Measurements from ENCODE around the gene OR51V1.

Gene OR51V1

DNA sequence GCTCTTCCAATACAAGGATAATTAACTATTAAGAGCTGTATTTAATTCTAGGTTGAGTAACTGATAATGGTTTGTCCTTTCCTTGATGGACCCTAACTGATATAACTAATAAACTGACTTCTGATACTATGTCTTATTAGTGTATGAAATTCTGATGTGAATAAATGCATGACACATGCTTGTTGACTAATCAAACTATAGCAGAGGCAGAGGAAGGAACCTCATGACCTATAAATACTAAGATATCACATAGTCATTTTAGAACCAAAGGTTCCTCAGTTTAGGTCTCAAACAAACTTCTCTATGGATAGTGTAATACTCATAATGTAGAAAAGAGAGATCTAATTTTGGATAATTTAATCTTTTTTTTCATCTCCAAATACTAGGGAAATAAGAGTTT, 38.6 kb upstream of the OR51V1 start:
- Mint-ChIP-seq H3K27ac (no peak overlapping the region), H3K4me1 (no peaks in the 10 kb centered on the region), H3K9me3 (no peaks in the 10 kb centered on the region), H3K27me3 (ENCODE audit: low read depth) (peaks cover 4% of the 10 kb centered on the region), H3K36me3 (ENCODE audit: low read depth) (no peaks in the 10 kb centered on the region), H3K4me3 (no peak overlapping the region)
- TF ChIP-seq, protein P1, sequence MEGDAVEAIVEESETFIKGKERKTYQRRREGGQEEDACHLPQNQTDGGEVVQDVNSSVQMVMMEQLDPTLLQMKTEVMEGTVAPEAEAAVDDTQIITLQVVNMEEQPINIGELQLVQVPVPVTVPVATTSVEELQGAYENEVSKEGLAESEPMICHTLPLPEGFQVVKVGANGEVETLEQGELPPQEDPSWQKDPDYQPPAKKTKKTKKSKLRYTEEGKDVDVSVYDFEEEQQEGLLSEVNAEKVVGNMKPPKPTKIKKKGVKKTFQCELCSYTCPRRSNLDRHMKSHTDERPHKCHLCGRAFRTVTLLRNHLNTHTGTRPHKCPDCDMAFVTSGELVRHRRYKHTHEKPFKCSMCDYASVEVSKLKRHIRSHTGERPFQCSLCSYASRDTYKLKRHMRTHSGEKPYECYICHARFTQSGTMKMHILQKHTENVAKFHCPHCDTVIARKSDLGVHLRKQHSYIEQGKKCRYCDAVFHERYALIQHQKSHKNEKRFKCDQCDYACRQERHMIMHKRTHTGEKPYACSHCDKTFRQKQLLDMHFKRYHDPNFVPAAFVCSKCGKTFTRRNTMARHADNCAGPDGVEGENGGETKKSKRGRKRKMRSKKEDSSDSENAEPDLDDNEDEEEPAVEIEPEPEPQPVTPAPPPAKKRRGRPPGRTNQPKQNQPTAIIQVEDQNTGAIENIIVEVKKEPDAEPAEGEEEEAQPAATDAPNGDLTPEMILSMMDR (IDR thresholded peaks at IDR 0.05; ENCODE audit: unreplicated experiment in 3 of 3): no peak

DNA sequence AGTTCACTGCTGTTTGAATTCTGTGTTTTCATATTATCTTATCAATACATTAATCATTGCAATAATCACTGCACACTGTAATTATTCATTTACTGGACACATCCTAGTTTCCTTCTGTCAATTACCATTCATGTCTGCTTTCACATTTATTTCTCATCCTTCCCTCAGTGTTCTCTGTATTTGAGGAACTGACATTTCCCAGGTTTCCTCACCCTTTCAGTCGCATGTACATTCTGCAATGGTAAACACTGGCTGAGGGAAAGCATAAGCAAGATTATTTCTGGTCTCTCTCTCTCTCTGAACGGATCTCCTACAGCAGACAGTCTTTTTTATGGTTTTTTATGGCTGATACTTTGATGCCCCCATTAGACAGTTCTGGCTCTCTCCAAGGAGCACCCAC, 38.0 kb upstream of the OR51V1 start:
- Mint-ChIP-seq H3K27ac (no peak overlapping the region), H3K4me1 (no peaks in the 10 kb centered on the region), H3K27me3 (ENCODE audit: low read depth) (peaks cover 4% of the 10 kb centered on the region), H3K4me3 (no peak overlapping the region), H3K9me3 (no peaks in the 10 kb centered on the region), H3K36me3 (ENCODE audit: low read depth) (no peaks in the 10 kb centered on the region)
- TF ChIP-seq, protein P1 (IDR thresholded peaks at IDR 0.05; ENCODE audit: unreplicated experiment in 3 of 3): no peak

DNA sequence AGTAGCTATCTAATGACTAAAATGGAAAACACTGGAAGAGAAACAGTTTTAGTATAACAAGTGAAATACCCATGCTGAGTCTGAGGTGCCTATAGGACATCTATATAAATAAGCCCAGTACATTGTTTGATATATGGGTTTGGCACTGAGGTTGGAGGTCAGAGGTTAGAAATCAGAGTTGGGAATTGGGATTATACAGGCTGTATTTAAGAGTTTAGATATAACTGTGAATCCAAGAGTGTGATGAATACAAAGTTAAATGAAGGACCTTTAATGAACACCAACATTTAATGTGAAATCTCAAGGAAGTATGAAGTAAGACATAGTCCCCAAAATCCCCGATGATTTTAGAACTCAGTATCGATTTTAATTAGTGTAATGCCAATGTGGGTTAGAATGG, 36.9 kb upstream of the OR51V1 start:
- no peaks in the 10 kb centered on the region for H3K9me3 Mint-ChIP-seq
- TF ChIP-seq, protein P1 (IDR thresholded peaks at IDR 0.05; ENCODE audit: unreplicated experiment in 3 of 3): no peak
- no peak overlapping the region for H3K4me3 Mint-ChIP-seq
- no peaks in the 10 kb centered on the region for H3K4me1 Mint-ChIP-seq
- H3K27ac Mint-ChIP-seq: no peak overlapping the region
- H3K36me3 Mint-ChIP-seq (ENCODE audit: low read depth): no peaks in the 10 kb centered on the region
- peaks cover 4% of the 10 kb centered on the region for H3K27me3 Mint-ChIP-seq (ENCODE audit: low read depth)

DNA sequence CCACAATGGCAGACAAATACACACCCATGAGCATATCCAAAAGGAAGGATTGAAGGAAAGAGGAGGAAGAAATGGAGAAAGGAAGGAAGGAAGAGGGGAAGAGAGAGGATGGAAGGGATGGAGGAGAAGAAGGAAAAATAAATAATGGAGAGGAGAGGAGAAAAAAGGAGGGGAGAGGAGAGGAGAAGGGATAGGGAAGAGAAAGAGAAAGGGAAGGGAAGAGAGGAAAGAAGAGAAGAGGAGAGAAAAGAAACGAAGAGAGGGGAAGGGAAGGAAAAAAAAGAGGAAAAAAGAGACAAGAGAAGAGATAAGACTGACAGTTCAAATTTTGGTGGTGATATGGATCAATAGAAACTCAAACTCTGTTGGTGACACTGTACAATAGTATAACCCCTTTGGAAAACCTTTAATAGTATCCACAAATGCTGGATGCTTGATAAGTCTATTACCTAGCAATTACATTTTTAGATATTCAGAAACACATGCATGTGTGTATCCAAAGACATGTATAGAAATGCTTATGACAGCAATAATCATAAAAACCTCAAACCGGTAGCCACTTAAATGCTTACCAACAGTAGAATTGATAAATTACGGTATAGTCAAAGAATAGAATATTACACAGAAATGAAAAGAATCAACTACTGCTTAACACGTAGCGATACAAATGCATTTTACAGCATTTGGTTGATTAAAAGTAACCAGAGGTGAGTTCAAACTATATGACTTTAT, 35.0 kb upstream of the OR51V1 start:
- Mint-ChIP-seq H3K4me1 (no peaks in the 10 kb centered on the region), H3K9me3 (no peaks in the 10 kb centered on the region), H3K36me3 (ENCODE audit: low read depth) (no peaks in the 10 kb centered on the region), H3K4me3 (no peak overlapping the region), H3K27ac (no peak overlapping the region), H3K27me3 (ENCODE audit: low read depth) (peaks cover 4% of the 10 kb centered on the region)
- TF ChIP-seq, protein P1 (IDR thresholded peaks at IDR 0.05; ENCODE audit: unreplicated experiment in 3 of 3): no peak

DNA sequence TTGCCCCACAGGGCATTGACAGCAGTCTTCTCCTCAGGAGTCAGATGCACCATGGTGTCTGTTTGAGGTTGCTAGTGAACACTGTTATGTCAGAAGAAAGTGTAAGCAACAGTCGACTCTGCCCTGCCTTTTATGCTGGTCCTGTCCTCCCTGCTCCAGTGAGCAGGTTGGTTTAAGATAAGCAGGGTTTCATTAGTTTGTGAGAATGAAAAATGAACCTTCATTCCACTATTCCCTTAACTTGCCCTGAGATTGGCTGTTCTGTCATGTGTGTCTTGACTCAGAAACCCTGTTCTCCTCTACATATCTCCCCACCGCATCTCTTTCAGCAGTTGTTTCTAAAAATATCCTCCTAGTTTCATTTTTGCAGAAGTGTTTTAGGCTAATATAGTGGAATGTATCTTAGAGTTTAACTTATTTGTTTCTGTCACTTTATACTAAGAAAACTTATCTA, 33.9 kb upstream of the OR51V1 start, which contains the start of gene HBD:
HBD (minus strand) TSS at position 103 of the 454 bp plus-strand sequence; CDS start at position 53, 50 bp downstream.
- Mint-ChIP-seq H3K27me3 (ENCODE audit: low read depth) (peaks cover 4% of the 10 kb centered on the region), H3K36me3 (ENCODE audit: low read depth) (no peaks in the 10 kb centered on the region), H3K4me1 (no peaks in the 10 kb centered on the region), H3K4me3 (no peak within 1 kb of the TSS), H3K9me3 (no peaks in the 10 kb centered on the region), H3K27ac (no peak within 1 kb of the TSS)
- TF ChIP-seq, protein P1 (IDR thresholded peaks at IDR 0.05; ENCODE audit: unreplicated experiment in 3 of 3): no peak

DNA sequence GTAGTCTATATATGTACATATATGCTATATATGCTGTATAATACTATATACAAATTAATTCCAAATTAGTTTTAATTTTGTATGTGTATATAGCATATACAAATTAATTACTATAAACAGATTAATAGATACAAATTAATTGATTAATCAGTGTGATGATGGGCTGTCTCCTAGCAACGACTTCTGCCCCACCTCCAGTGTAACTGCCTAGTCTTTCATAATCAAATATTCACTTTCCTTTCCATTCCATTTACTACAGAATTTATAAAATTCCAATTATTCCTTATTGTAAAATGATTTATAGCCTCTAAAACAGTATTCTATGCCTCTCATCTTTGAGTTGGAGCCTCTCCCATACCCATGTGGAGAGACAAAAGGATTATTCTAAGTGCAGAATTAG, 32.8 kb upstream of the OR51V1 start:
- TF ChIP-seq, protein P1 (IDR thresholded peaks at IDR 0.05; ENCODE audit: unreplicated experiment in 3 of 3): no peak
- H3K27ac Mint-ChIP-seq: no peak overlapping the region
- H3K36me3 Mint-ChIP-seq (ENCODE audit: low read depth): no peaks in the 10 kb centered on the region
- no peak overlapping the region for H3K4me3 Mint-ChIP-seq
- H3K27me3 Mint-ChIP-seq (ENCODE audit: low read depth): peaks cover 4% of the 10 kb centered on the region
- H3K9me3 Mint-ChIP-seq: no peaks in the 10 kb centered on the region
- no peaks in the 10 kb centered on the region for H3K4me1 Mint-ChIP-seq

Measured in nephron (organoid).